Parathyroid adenoma (tissue), 2 donors: ENCODE measurements around the gene TMEM63C.
A peak's percentile ranks its signal among the peaks of the same experiment; 100 is the strongest.

Source experiments
- H2AFZ ChIP-seq: fragments of 300-600 bp; sonication (generic); one replicate; pipeline ENCODE4 v1.7.0; 2017; ENCODE audit warnings: antibody characterized with exemption, mild to moderate bottlenecking
- H3K27ac ChIP-seq: fragments of 300-600 bp; sonication (generic); one replicate; pipeline ENCODE4 v1.7.0; 2017
- H3K27me3 ChIP-seq: fragments of 300-600 bp; sonication (generic); one replicate; pipeline ENCODE4 v1.7.0; 2017; ENCODE audit warnings: low read length; ENCODE audit not compliant: control insufficient read depth, insufficient read depth
- H3K36me3 ChIP-seq: fragments of 300-600 bp; sonication (generic); one replicate; pipeline ENCODE4 v1.7.0; 2017; ENCODE audit warnings: low read length; ENCODE audit not compliant: control insufficient read depth, insufficient read depth
- H3K4me1 ChIP-seq: fragments of 300-600 bp; sonication (generic); one replicate; pipeline ENCODE4 v1.7.0; 2017; ENCODE audit warnings: control low read depth
- H3K4me2 ChIP-seq: fragments of 300-600 bp; sonication (generic); one replicate; pipeline ENCODE4 v1.7.0; 2017; ENCODE audit warnings: low read length
- H3K4me3 ChIP-seq: fragments of 300-600 bp; sonication (generic); one replicate; pipeline ENCODE4 v1.7.0; 2017; ENCODE audit warnings: low read depth, low read length
- H3K79me2 ChIP-seq: fragments of 300-600 bp; sonication (generic); one replicate; pipeline ENCODE4 v1.7.0; 2017; ENCODE audit warnings: control low read depth
- H3K9ac ChIP-seq: fragments of 300-600 bp; sonication (generic); one replicate; pipeline ENCODE4 v1.7.0; 2017; ENCODE audit warnings: mild to moderate bottlenecking
- H3K9me3 ChIP-seq: fragments of 300-600 bp; sonication (generic); one replicate; pipeline ENCODE4 v1.7.0; 2017; ENCODE audit warnings: low read length; ENCODE audit not compliant: control insufficient read depth
- CTCF ChIP-seq: fragments of 300-600 bp; sonication (generic); IDR thresholded peaks from one replicate; pipeline ENCODE4 v1.7.0; 2017; ENCODE audit warnings: antibody characterized with exemption, mild to moderate bottlenecking
- donor health status: primary hyperparathyroidism.

Gene TMEM63C

DNA sequence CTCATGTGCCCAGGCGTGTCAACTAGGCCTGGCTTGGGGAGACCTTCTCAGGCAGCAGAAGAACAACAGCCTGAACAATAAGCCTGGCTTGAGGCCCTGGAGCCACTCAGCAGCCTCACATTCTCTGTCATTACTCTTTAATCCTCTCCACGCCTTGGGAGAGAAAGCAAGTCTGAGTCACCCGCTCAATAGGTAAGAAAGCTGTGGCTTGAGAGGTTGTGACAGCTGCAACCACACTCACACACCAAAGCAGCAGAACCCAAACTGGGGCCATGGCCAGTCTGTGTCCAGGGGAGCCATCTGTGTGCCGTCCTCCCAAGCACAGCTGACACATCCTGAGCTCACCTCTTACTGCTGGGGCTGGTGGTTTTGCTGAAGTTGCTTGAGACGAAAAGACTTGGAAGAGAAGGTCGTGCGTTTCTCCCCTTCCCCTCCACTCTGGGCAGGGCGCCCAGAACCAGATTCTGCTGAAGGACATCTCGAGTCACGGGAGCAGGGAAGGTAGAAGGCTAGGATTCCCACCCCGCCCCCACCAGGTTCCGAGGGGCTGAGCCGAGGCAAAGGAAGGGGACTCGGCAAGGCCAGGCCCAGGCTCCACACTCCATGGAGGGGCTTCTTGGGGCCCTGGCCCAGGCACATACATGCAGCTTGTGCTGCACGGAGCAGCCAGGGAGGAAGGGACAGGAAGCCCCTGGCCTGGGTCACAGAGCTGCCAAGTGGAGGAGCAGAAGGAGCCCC is 5.5 kb downstream of the TMEM63C start:
- H3K4me1 ChIP-seq: peaks cover 20% of the 10 kb centered on the region
- H2AFZ ChIP-seq: peak overlapping the region; percentile 52
- no peaks in the 10 kb centered on the region for H3K36me3 ChIP-seq
- no peak overlapping the region for H3K4me3 ChIP-seq
- H3K9me3 ChIP-seq: no peaks in the 10 kb centered on the region
- peak overlapping the region; percentile 66 for H3K27ac ChIP-seq
- H3K4me2 ChIP-seq: no peak overlapping the region
- H3K9ac ChIP-seq: no peak overlapping the region
- H3K79me2 ChIP-seq: peaks cover 4% of the 10 kb centered on the region
- no peak for TF ChIP-seq CTCF
- no peaks in the 10 kb centered on the region for H3K27me3 ChIP-seq

DNA sequence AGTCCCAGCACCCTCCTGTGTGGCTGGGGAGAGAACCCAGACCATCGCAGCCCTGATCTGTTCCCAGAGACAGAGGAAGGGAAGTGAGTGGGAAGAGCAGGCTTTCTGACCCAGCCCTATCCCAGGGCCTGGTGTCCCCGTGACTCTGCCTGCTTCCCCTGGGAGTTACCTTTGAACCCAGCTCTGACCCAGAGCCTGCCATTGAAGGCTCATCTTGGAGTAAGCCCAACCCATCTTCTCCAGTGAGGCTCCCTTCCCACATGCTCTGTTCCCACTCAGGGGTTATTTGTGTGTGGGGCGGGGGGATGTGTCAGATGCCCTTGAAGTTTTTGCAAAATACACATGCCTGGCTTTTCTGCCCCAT is 6.0 kb downstream of the TMEM63C start:
- peaks cover 4% of the 10 kb centered on the region for H3K79me2 ChIP-seq
- peak overlapping the region; percentile 52 for H2AFZ ChIP-seq

DNA sequence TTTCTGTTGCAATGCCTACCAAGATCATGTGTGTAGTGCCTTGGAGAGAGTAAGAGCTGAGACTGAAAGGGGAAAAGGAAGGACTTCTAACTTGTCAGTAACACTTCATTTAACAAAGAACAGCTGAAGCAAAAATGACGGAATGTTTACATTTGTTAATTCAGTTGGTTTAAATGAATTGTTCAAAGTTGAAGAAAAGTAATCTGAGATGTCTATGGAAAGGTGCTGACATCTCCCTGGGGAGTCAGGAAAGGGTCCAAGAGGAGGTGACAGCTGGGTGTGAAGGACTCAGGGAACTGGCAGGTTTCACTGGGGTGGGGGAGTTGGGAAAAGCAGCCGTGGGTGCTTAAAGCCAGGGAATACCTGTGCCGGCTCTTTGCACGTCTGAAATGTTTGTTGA is 7.9 kb downstream of the TMEM63C start:
- no peak overlapping the region for H3K9ac ChIP-seq
- no peak overlapping the region for H3K4me3 ChIP-seq
- no peak overlapping the region for H2AFZ ChIP-seq
- H3K4me1 ChIP-seq: peaks cover 12% of the 10 kb centered on the region
- no peaks in the 10 kb centered on the region for H3K36me3 ChIP-seq
- TF ChIP-seq CTCF: no peak
- H3K79me2 ChIP-seq: peaks cover 4% of the 10 kb centered on the region
- no peaks in the 10 kb centered on the region for H3K27me3 ChIP-seq
- H3K4me2 ChIP-seq: no peak overlapping the region
- no peaks in the 10 kb centered on the region for H3K9me3 ChIP-seq
- H3K27ac ChIP-seq: no peak overlapping the region

More for the DNA sequence above, 6.0 kb downstream of the TMEM63C start:
- no peak overlapping the region for H3K4me2 ChIP-seq
- no peaks in the 10 kb centered on the region for H3K27me3 ChIP-seq
- TF ChIP-seq CTCF: no peak
- H3K9me3 ChIP-seq: no peaks in the 10 kb centered on the region
- no peaks in the 10 kb centered on the region for H3K36me3 ChIP-seq
- H3K27ac ChIP-seq: peak overlapping the region; percentile 66
- H3K4me1 ChIP-seq: peaks cover 17% of the 10 kb centered on the region
- no peak overlapping the region for H3K4me3 ChIP-seq
- no peak overlapping the region for H3K9ac ChIP-seq

- H3K9me3 ChIP-seq: no peaks in the 10 kb centered on the region
- no peak overlapping the region for H3K27ac ChIP-seq
- H3K4me2 ChIP-seq: no peak overlapping the region
- no peak for TF ChIP-seq CTCF
- no peaks in the 10 kb centered on the region for H3K36me3 ChIP-seq
- no peak overlapping the region for H2AFZ ChIP-seq
- no peaks in the 10 kb centered on the region for H3K27me3 ChIP-seq
- peaks cover 12% of the 10 kb centered on the region for H3K4me1 ChIP-seq
- H3K79me2 ChIP-seq: peaks cover 4% of the 10 kb centered on the region
- H3K4me3 ChIP-seq: no peak overlapping the region
- no peak overlapping the region for H3K9ac ChIP-seq
These were observed 9.4 kb downstream of the TMEM63C start for GRCh38 chr14:77190977-77191376.

DNA sequence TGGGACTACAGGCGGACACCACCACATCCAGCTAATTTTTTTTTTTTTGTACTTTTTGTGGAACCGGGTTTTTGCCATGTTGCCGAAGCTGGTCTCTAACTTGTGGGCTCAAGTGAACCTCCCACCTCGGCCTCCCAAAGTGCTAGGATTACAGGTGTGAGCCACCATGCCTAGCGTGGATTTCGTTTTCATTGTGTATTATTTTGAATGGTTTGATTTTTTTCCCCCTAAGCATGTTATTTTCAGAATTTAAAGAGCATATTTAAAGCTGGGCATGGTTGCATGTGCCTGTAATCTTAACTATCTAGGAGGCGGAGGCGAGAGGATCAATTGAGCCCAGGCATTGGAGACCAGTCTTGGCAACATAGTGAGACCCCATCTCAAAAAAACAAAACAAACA is 13.1 kb downstream of the TMEM63C start:
- no peak for TF ChIP-seq CTCF
- no peak overlapping the region for H3K27ac ChIP-seq
- H3K9ac ChIP-seq: no peak overlapping the region
- no peaks in the 10 kb centered on the region for H3K27me3 ChIP-seq
- H3K4me3 ChIP-seq: no peak overlapping the region
- H2AFZ ChIP-seq: no peak overlapping the region
- no peaks in the 10 kb centered on the region for H3K9me3 ChIP-seq
- no peaks in the 10 kb centered on the region for H3K36me3 ChIP-seq
- H3K4me2 ChIP-seq: no peak overlapping the region
- no peaks in the 10 kb centered on the region for H3K79me2 ChIP-seq
- no peaks in the 10 kb centered on the region for H3K4me1 ChIP-seq
